H1 (cell line): ENCODE results near the gene ENPP3. TPM values are rescaled to one million over a fixed set of nuclear protein-coding genes. Genes with fewer than 3 reads are reported as not detected.

Experiments used
- CTCF ChIA-PET: fragments of 300-600 bp; sonication (Branson Sonifier 250); formaldehyde crosslinking; loops from one replicate; lab custom pipeline; 2021; ENCODE audit not compliant: partially characterized antibody; lab: Charles Lee
- POLR2A ChIA-PET: fragments of 300-600 bp; sonication (Branson Sonifier 250); formaldehyde crosslinking; loops from one replicate; lab custom pipeline; 2021; ENCODE audit warnings: inconsistent platforms; ENCODE audit not compliant: partially characterized antibody; lab: Charles Lee
- DNase-seq, 2 experiments: peaks; one replicate each; pipeline versions ENCODE4 v3.0.0 to v3.0.0-alpha.2; 2010 to 2022; ENCODE audit warnings: low spot score in 2 of 2, low read depth in 1 of 2, mixed read lengths in 1 of 2
- FAIRE-seq: peaks from 2 replicates; lab custom pipeline; 2011; peaks lifted over from hg19 to GRCh38; lab: Jason Lieb, UNC
- H2AFZ ChIP-seq: 2 replicates; pipeline ENCODE4 v1.8.1; 2012; ENCODE audit warnings: low read length, inconsistent platforms
- H2AK5ac ChIP-seq: 2 replicates; pipeline ENCODE4 v1.6.1; 2013; ENCODE audit warnings: low read depth, low read length
- H2BK120ac ChIP-seq: replicated peaks from 2 replicates; pipeline ENCODE3; 2013; ENCODE audit warnings: low read depth, low read length, inconsistent platforms
- H2BK12ac ChIP-seq: 2 replicates; pipeline ENCODE4 v1.6.1; 2013; ENCODE audit warnings: low read depth, low read length
- H2BK15ac ChIP-seq: 2 replicates; pipeline ENCODE4 v1.6.1; 2013; ENCODE audit warnings: low read length
- H2BK20ac ChIP-seq: 2 replicates; pipeline ENCODE4 v1.6.1; 2013; ENCODE audit warnings: low read length
- H2BK5ac ChIP-seq: 2 replicates; pipeline ENCODE4 v1.6.1; 2013; ENCODE audit warnings: low read depth, low read length
- H3K14ac ChIP-seq: 2 replicates; pipeline ENCODE4 v1.6.1; 2013; ENCODE audit warnings: inconsistent platforms; ENCODE audit not compliant: insufficient read length
- H3K18ac ChIP-seq: 2 replicates; pipeline ENCODE4 v1.6.1; 2013; ENCODE audit warnings: low read length; ENCODE audit errors: extremely low read depth
- H3K23ac ChIP-seq: 2 replicates; pipeline ENCODE4 v1.6.1; 2013; ENCODE audit warnings: inconsistent platforms; ENCODE audit not compliant: insufficient read length
- H3K23me2 ChIP-seq: 2 replicates; pipeline ENCODE4 v1.6.1; 2013; ENCODE audit warnings: low read depth, low read length
- H3K27ac ChIP-seq: 2 replicates; pipeline ENCODE4 v1.6.1; 2011; ENCODE audit warnings: low read depth, low read length, inconsistent platforms
- H3K27me3 ChIP-seq, 4 experiments: replicated peaks in 1 of 4; 1 replicate in 1 of 4; 2 replicates in 3 of 4; pipeline versions ENCODE4 v1.6.1 to v1.8.1; 2011 to 2013; ENCODE audit warnings: low read length in 3 of 4, mild to moderate bottlenecking in 3 of 4, inconsistent platforms in 2 of 4, mixed read lengths in 2 of 4, moderate library complexity in 1 of 4; ENCODE audit not compliant: control insufficient read depth in 3 of 4, insufficient read depth in 3 of 4; ENCODE audit errors: extremely low read depth in 1 of 4
- H3K36me3 ChIP-seq, 4 experiments: 2 replicates each; pipeline versions ENCODE4 v1.6.1 to v1.8.1; 2011 to 2013; ENCODE audit warnings: mild to moderate bottlenecking in 4 of 4, low read length in 3 of 4, moderate library complexity in 2 of 4, control low read depth in 1 of 4, inconsistent platforms in 1 of 4; ENCODE audit not compliant: insufficient read depth in 4 of 4, control insufficient read depth in 2 of 4
- H3K4ac ChIP-seq: replicated peaks from 2 replicates; pipeline ENCODE3; 2013; ENCODE audit warnings: low read length, low read depth, mixed read lengths, inconsistent platforms; ENCODE audit not compliant: insufficient read length
- H3K4me1 ChIP-seq, 4 experiments: replicated peaks in 1 of 4; 1 replicate in 1 of 4; 2 replicates in 3 of 4; pipeline versions ENCODE4 v1.6.1 to v1.8.1; 2011 to 2013; ENCODE audit warnings: low read length in 3 of 4, inconsistent platforms in 2 of 4, mixed read lengths in 1 of 4; ENCODE audit not compliant: insufficient read depth in 4 of 4, control insufficient read depth in 3 of 4
- H3K4me2 ChIP-seq, 2 experiments: 2 replicates each; pipeline versions ENCODE4 v1.6.1 to v1.8.1; 2011 to 2013; ENCODE audit warnings: low read depth in 2 of 2, low read length in 2 of 2, control low read depth in 1 of 2, inconsistent platforms in 1 of 2, mild to moderate bottlenecking in 1 of 2; ENCODE audit not compliant: insufficient read depth in 1 of 2
- H3K4me3 ChIP-seq, 4 experiments: fragments of 200-600, 300-600 bp in 1 of 4; sonication (generic), shearing (Covaris generic), sonication (Bioruptor Twin) in 1 of 4; 2 replicates each; pipeline versions ENCODE4 v1.5.1 to v1.8.1; 2011 to 2016; ENCODE audit warnings: low read length in 4 of 4, low read depth in 3 of 4, control low read depth in 2 of 4, inconsistent platforms in 2 of 4, mild to moderate bottlenecking in 2 of 4, mixed read lengths in 1 of 4, moderate library complexity in 1 of 4; ENCODE audit not compliant: insufficient read depth in 2 of 4; ENCODE audit errors: extremely low read depth in 1 of 4
- H3K56ac ChIP-seq: replicated peaks from 2 replicates; pipeline ENCODE3; 2013; ENCODE audit warnings: low read depth, mild to moderate bottlenecking, mixed read lengths, low read length, inconsistent platforms; ENCODE audit not compliant: insufficient read length
- H3K79me1 ChIP-seq: 2 replicates; pipeline ENCODE4 v1.6.1; 2013; ENCODE audit warnings: low read depth, low read length, control low read depth
- H3K79me2 ChIP-seq, 2 experiments: 2 replicates each; pipeline versions ENCODE4 v1.6.1 to v1.8.1; 2012 to 2013; ENCODE audit warnings: low read length in 2 of 2, mild to moderate bottlenecking in 2 of 2, inconsistent platforms in 1 of 2; ENCODE audit not compliant: insufficient read depth in 2 of 2, control insufficient read depth in 1 of 2
- H3K9ac ChIP-seq, 4 experiments: replicated peaks in 1 of 4; 1 replicate in 1 of 4; 2 replicates in 3 of 4; pipeline versions ENCODE4 v1.6.1 to v1.8.1; 2011 to 2013; ENCODE audit warnings: low read depth in 3 of 4, low read length in 3 of 4, control low read depth in 2 of 4, mild to moderate bottlenecking in 2 of 4, moderate library complexity in 2 of 4, inconsistent platforms in 1 of 4; ENCODE audit errors: extremely low read depth in 1 of 4
- H3K9me3 ChIP-seq, 2 experiments: 2 replicates each; pipeline versions ENCODE4 v1.6.1 to v1.8.1; 2012 to 2013; ENCODE audit warnings: mild to moderate bottlenecking in 2 of 2, moderate library complexity in 2 of 2, control low read depth in 1 of 2, inconsistent platforms in 1 of 2, low read depth in 1 of 2, low read length in 1 of 2, mixed read lengths in 1 of 2; ENCODE audit not compliant: insufficient read depth in 2 of 2
- H4K20me1 ChIP-seq, 2 experiments: replicated peaks in 1 of 2; 2 replicates each; pipeline versions ENCODE3 to v1.8.1; 2011 to 2013; ENCODE audit warnings: inconsistent platforms in 2 of 2, low read length in 2 of 2, mild to moderate bottlenecking in 1 of 2; ENCODE audit not compliant: insufficient read depth in 2 of 2, control insufficient read depth in 1 of 2
- H4K5ac ChIP-seq: 2 replicates; pipeline ENCODE4 v1.6.1; 2013; ENCODE audit warnings: low read length, low read depth, mixed read lengths, inconsistent platforms; ENCODE audit not compliant: insufficient read length
- H4K8ac ChIP-seq: 2 replicates; pipeline ENCODE4 v1.8.0; 2013; ENCODE audit warnings: mild to moderate bottlenecking, moderate library complexity, low read length, inconsistent platforms; ENCODE audit not compliant: insufficient read depth; ENCODE audit errors: extremely low read depth
- H4K91ac ChIP-seq: replicated peaks from 2 replicates; pipeline ENCODE3; 2013; ENCODE audit warnings: low read length, mixed read lengths, inconsistent platforms; ENCODE audit not compliant: insufficient read length
- MAX ChIP-seq: IDR thresholded peaks from 2 replicates; pipeline ENCODE4 v1.6.1; 2012; ENCODE audit warnings: inconsistent platforms
- SP4 ChIP-seq: IDR thresholded peaks from 2 replicates; pipeline ENCODE4 v1.6.1; 2012; ENCODE audit warnings: low read length, inconsistent platforms
- TCF12 ChIP-seq: IDR thresholded peaks from 2 replicates; pipeline ENCODE4 v1.6.1; 2011; ENCODE audit warnings: low read depth, mild to moderate bottlenecking, low read length
- WGBS, 2 experiments: shearing (Covaris generic) in 1 of 2; methylation state at CpG; one replicate each; pipeline versions ENCODE4 v1.1.6 to v1.1.7; 2013 to 2015; ENCODE audit warnings: low lambda C conversion rate in 2 of 2, mixed read lengths in 2 of 2, inconsistent platforms in 1 of 2, low coverage in 1 of 2, missing lambda C conversion rate in 1 of 2; ENCODE audit not compliant: insufficient replicate concordance in 2 of 2, insufficient coverage in 1 of 2, insufficient read length in 1 of 2; ENCODE audit errors: extremely low coverage in 1 of 2, missing lambda C conversion rate in 1 of 2; 5-methylcytosine and 5-hydroxymethylcytosine counted together
- polyA plus RNA-seq, 7 experiments: library from polyadenylated mRNA; depleted of rRNA in 3 of 7; stranded (reverse) in 5 of 7; unstranded in 2 of 7; fragments of >200 nt in 5 of 7; fragments of 200-250 nt in 2 of 7; gene quantifications; 1 replicate in 5 of 7; 2 replicates in 1 of 7; 4 replicates in 1 of 7; pipeline versions ENCODE4 v1.2.1 to v1.2.3, GENCODE V29; 2011 to 2013; ENCODE audit warnings: missing spikeins in 2 of 7, mixed read lengths in 2 of 7
- total RNA-seq: library from RNA; stranded (reverse); fragmentation: NEBNext Ultra II Directional; extraction: Animal tissue kit (Norgen Biotek cat#: 25700); gene quantifications from 2 replicates; pipeline ENCODE4 v1.2.1, GENCODE V29; 2021

The ENPP3 gene
- total and polyA plus RNA-seq, 2 of the 8 experiments (the other 6 are each of a cell fraction or from before 2014, with no cell fraction given), result 0.11 TPM; not detected in 1

DNA sequence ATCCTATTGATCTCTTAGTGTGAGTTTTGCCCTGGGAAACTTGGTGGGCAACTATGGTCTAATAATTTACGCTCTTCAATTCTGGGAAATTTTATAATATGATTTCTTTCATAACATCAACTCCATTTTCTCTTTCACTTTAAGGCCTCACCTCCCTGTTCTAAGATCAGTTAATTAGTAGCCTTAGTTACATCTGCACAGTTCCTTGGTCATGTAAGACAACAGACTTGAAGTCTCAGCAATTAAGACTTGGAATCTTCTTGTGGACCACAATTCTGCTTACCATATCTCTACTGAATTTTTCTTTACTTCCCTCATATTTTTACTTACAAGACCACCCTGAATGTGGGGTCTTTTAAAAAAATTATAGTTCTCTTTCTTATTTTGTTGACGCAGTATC lies 8.7 kb downstream of the ENPP3 start:
- H3K4me1 ChIP-seq, result no peaks in the 10 kb centered on the region
- no peak overlapping the region for H2BK12ac ChIP-seq
- ChIA-PET POLR2A (no interaction called here), CTCF (interaction anchor here (0.8 to 4.2 kb wide), 2 partner anchors 17 kb away, joined by 5 to 26 read pairs; partner anchors contain the start of gene MED23)
- H3K18ac ChIP-seq, result no peak overlapping the region
- H3K4ac ChIP-seq, result no peak overlapping the region
- no peaks in the 10 kb centered on the region for H3K79me1 ChIP-seq
- no peak for DNase-seq
- H3K23ac ChIP-seq, result no peak overlapping the region
- no peak overlapping the region for H2AK5ac ChIP-seq
- no peak overlapping the region for H3K27ac ChIP-seq
- no peak overlapping the region for H4K5ac ChIP-seq
- no peak overlapping the region for H3K14ac ChIP-seq
- no peak overlapping the region for H2BK15ac ChIP-seq
- H2BK5ac ChIP-seq, result no peak overlapping the region
- H4K91ac ChIP-seq, result no peak overlapping the region
- H3K4me2 ChIP-seq, result no peak overlapping the region
- no peak for FAIRE-seq
- H2BK20ac ChIP-seq, result no peak overlapping the region
- peaks cover 2% of the 10 kb centered on the region; the same call in 1 of the 2 replicates for H3K23me2 ChIP-seq
- no peak overlapping the region for H2AFZ ChIP-seq
- no peaks in the 10 kb centered on the region for H3K27me3 ChIP-seq
- H3K4me3 ChIP-seq, result no peak overlapping the region
- H4K8ac ChIP-seq, result no peak overlapping the region
- H3K56ac ChIP-seq, result no peak overlapping the region
- no peak overlapping the region for H3K9ac ChIP-seq
- no peaks in the 10 kb centered on the region for H4K20me1 ChIP-seq
- H3K79me2 ChIP-seq, result no peaks in the 10 kb centered on the region
- WGBS, 2 experiments, result 83% methylated on average over 2 of the region's 2 CpGs; no CpG with 5 or more reads in 1 of the 2 experiments
- no peak overlapping the region for H2BK120ac ChIP-seq
- no peaks in the 10 kb centered on the region for H3K9me3 ChIP-seq
- H3K36me3 ChIP-seq, result no peaks in the 10 kb centered on the region
- no peak for TF ChIP-seq SP4
- no peak for TF ChIP-seq TCF12
- TF ChIP-seq MAX, result no peak
